GM23338 (cell line): ENCODE results near the gene MEMO1. TPM values are rescaled to one million over a fixed set of nuclear protein-coding genes. Genes with fewer than 3 reads are reported as not detected.

Experiments
- ATAC-seq: fragments of 200-7000 bp; cut with Tn5 transposase; 3 replicates; pipeline ENCODE4 v1.9.1; 2020
- DNase-seq: peaks from one replicate; pipeline ENCODE4 v3.0.0-alpha.2; 2015; ENCODE audit warnings: low spot score
- H2AFZ ChIP-seq: fragments of 200-600 bp; sonication (generic); 2 replicates; pipeline ENCODE4 v1.8.0; 2016; ENCODE audit warnings: antibody characterized with exemption, mild to moderate bottlenecking, moderate library complexity
- H3F3A ChIP-seq: fragments of 200-600 bp; sonication (generic); replicated peaks from 2 replicates; pipeline ENCODE4 v1.8.0; 2017; ENCODE audit warnings: antibody characterized with exemption, mixed run types, low read depth
- H3K27ac ChIP-seq: fragments of 200-600 bp; sonication (generic); 2 replicates; pipeline ENCODE4 v1.6.1; 2016; ENCODE audit warnings: low read depth
- H3K27me3 ChIP-seq: fragments of 200-600 bp; sonication (generic); 2 replicates; pipeline ENCODE4 v1.8.0; 2016; ENCODE audit warnings: mild to moderate bottlenecking, mixed run types, moderate library complexity; ENCODE audit not compliant: insufficient read depth
- H3K36me3 ChIP-seq: fragments of 200-600 bp; sonication (generic); 2 replicates; pipeline ENCODE4 v1.8.0; 2016; ENCODE audit warnings: mild to moderate bottlenecking; ENCODE audit not compliant: insufficient read depth
- H3K4me1 ChIP-seq: fragments of 200-600 bp; sonication (generic); 2 replicates; pipeline ENCODE4 v1.8.0; 2016; ENCODE audit warnings: mild to moderate bottlenecking, moderate library complexity; ENCODE audit not compliant: insufficient read depth
- H3K4me2 ChIP-seq: fragments of 200-600 bp; sonication (generic); 2 replicates; pipeline ENCODE4 v1.7.1; 2017; ENCODE audit warnings: mixed run types
- H3K4me3 ChIP-seq: fragments of 200-600 bp; sonication (generic); 2 replicates; pipeline ENCODE4 v1.6.1; 2016; ENCODE audit warnings: mixed run types
- H3K79me2 ChIP-seq: fragments of 200-600 bp; sonication (generic); replicated peaks from 2 replicates; pipeline ENCODE4 v1.8.0; 2017; ENCODE audit warnings: mild to moderate bottlenecking; ENCODE audit not compliant: insufficient read depth
- H3K9me2 ChIP-seq: fragments of 200-600 bp; sonication (generic); 2 replicates; pipeline ENCODE4 v1.8.0; 2017; ENCODE audit not compliant: insufficient read depth
- H4K20me1 ChIP-seq: fragments of 200-600 bp; sonication (generic); replicated peaks from 2 replicates; pipeline ENCODE4 v1.8.0; 2017; ENCODE audit warnings: mild to moderate bottlenecking; ENCODE audit not compliant: insufficient read depth
- H3K27ac Mint-ChIP-seq: 2 replicates; pipeline ENCODE4 v1.8.0; 2020; ENCODE audit warnings: inconsistent platforms, mild to moderate bottlenecking, moderate library complexity, mixed read lengths
- H3K27me3 Mint-ChIP-seq: 3 replicates; pipeline ENCODE4 v1.8.0; 2022; ENCODE audit warnings: low read depth, mild to moderate bottlenecking, moderate library complexity, mixed read lengths, inconsistent platforms; ENCODE audit not compliant: insufficient read depth, poor library complexity
- H3K36me3 Mint-ChIP-seq: 3 replicates; pipeline ENCODE4 v1.8.0; 2021; ENCODE audit warnings: low read depth, mild to moderate bottlenecking, inconsistent platforms, moderate library complexity, mixed read lengths
- H3K4me1 Mint-ChIP-seq: 3 replicates; pipeline ENCODE4 v1.8.0; 2020; ENCODE audit warnings: mild to moderate bottlenecking, inconsistent platforms, mixed read lengths
- H3K4me3 Mint-ChIP-seq: 3 replicates; pipeline ENCODE4 v1.8.0; 2021; ENCODE audit warnings: moderate library complexity, mild to moderate bottlenecking, inconsistent platforms, mixed read lengths
- H3K9me3 Mint-ChIP-seq: 3 replicates; pipeline ENCODE4 v1.8.0; 2020; ENCODE audit warnings: moderate library complexity, mild to moderate bottlenecking, inconsistent platforms, mixed read lengths
- EZH2phosphoT487 ChIP-seq: fragments of 200-600 bp; sonication (generic); IDR thresholded peaks from one replicate; pipeline ENCODE4 v1.8.1; 2018; ENCODE audit warnings: antibody characterized with exemption; ENCODE audit not compliant: unreplicated experiment
- JUNB ChIP-seq: IDR thresholded peaks from one replicate; pipeline ENCODE4 v1.6.1; 2016; ENCODE audit warnings: antibody characterized with exemption; ENCODE audit not compliant: unreplicated experiment
- NANOG ChIP-seq: IDR thresholded peaks from 2 replicates; pipeline ENCODE4 v1.6.1; 2016; ENCODE audit warnings: antibody characterized with exemption, borderline replicate concordance
- POLR2AphosphoS5 ChIP-seq: IDR thresholded peaks from 2 replicates; pipeline ENCODE4 v1.6.1; 2016; ENCODE audit warnings: antibody characterized with exemption, low read depth
- STAT1 ChIP-seq: IDR thresholded peaks from one replicate; pipeline ENCODE4 v1.6.1; 2016; ENCODE audit warnings: antibody characterized with exemption; ENCODE audit not compliant: unreplicated experiment
- ZNF331 ChIP-seq: fragments of 250-450 bp; sonication (Bioruptor Pico); IDR thresholded peaks from 2 replicates; pipeline ENCODE4 v1.5.0; 2020; ENCODE audit warnings: low read depth, mild to moderate bottlenecking, moderate library complexity
- polyA plus RNA-seq: library from polyadenylated mRNA; unstranded; fragments of >200 nt; fragmentation: Nextera tagmentation; extraction: Ambion mirVana; gene quantifications from 2 replicates; pipeline ENCODE4 v1.2.1, GENCODE V29; 2016
- total RNA-seq: library from RNA; depleted of rRNA; stranded (reverse); fragments of >200 nt; shearing (Covaris generic); gene quantifications from 2 replicates; pipeline ENCODE4 v1.2.3, GENCODE V29; 2014
- TF ChIP-seq, protein P1 (sequence below), 2 experiments: fragments of 200-600 bp in 1 of 2; sonication (generic) in 1 of 2; conservative IDR thresholded peaks; 2 replicates each; pipeline versions ENCODE4 v1.5.1 to v1.6.1; 2016 to 2017; ENCODE audit warnings: antibody characterized with exemption in 2 of 2, low read depth in 2 of 2, mild to moderate bottlenecking in 2 of 2, moderate library complexity in 1 of 2
- TF ChIP-seq, protein P2 (sequence below): IDR thresholded peaks from one replicate; pipeline ENCODE4 v1.6.1; 2018; ENCODE audit warnings: antibody characterized with exemption; ENCODE audit not compliant: unreplicated experiment
- TF ChIP-seq, protein P3 (sequence below): fragments of 250-450 bp; sonication (Bioruptor Pico); IDR thresholded peaks from 2 replicates; pipeline ENCODE4 v1.5.0; 2020; ENCODE audit warnings: mild to moderate bottlenecking, moderate library complexity

The MEMO1 gene
- total and polyA plus RNA-seq, 2 experiments from 2014 or later: 39.1 to 67.0 TPM

DNA sequence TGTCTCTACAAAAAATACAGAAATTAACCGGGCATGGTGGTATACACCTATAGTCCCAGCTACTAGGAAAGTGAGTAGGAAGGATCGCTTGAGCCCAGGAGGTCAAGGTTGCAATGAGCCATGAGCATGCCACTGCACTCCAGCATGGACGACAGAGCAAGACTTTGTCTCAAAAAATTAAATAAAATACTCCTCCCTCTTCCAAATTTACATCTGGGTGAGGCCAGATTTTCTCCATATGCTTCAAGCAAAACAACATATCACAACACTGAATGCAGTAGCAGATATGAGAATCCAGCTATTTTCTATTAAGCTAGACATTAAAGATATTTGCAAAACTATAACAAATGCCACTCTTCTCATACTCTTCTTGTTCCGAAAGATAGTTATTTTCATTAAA, 20.9 kb downstream of the MEMO1 start (continued):
- no peak for TF ChIP-seq JUNB

DNA sequence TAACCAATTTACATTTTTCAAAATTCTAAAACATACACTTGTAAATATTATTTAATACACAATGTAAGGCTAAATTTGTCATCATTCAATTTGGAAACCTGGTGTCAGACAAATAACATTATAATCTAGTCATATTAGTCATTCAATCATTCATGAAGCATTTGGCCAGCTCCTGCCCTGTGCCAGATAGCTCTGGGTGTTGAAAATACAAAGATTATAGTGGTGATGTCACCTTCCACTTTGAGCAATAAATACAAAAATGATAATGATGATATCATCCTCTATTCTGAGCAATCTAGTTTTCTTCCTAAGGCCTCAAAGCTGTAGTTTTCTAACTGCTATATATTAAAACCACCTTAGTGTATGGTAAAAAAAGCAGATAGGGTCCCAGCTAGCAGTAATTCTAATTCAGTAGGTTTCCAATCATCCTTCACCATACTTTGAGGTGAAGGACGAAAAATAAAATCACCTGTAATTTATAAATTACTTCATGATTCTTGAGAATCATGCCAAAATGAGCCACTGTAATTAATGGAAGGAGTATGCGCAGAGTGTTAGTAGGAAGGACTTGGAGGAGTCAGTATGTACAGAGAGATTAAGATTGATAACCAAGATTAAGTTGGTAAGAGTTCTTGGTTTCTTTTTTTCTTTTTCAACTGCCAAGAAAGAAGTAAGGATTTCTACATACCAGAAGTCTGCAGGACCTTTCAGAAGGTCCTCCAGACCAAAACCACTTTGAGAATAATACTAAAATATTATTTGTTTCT, 23.2 kb downstream of the MEMO1 start:
- H4K20me1 ChIP-seq: peaks cover 28% of the 10 kb centered on the region
- H3K4me1 ChIP-seq: no peaks in the 10 kb centered on the region
- no peak overlapping the region for H2AFZ ChIP-seq
- DNase-seq (no peak), ATAC-seq (no peak)
- peaks cover 4% of the 10 kb centered on the region for H3K27me3 Mint-ChIP-seq
- TF ChIP-seq STAT1 (no peak), JUNB (no peak), ZNF331 (no peak), POLR2AphosphoS5 (no peak), EZH2phosphoT487 (no peak), NANOG (no peak)
- TF ChIP-seq, protein P1, sequence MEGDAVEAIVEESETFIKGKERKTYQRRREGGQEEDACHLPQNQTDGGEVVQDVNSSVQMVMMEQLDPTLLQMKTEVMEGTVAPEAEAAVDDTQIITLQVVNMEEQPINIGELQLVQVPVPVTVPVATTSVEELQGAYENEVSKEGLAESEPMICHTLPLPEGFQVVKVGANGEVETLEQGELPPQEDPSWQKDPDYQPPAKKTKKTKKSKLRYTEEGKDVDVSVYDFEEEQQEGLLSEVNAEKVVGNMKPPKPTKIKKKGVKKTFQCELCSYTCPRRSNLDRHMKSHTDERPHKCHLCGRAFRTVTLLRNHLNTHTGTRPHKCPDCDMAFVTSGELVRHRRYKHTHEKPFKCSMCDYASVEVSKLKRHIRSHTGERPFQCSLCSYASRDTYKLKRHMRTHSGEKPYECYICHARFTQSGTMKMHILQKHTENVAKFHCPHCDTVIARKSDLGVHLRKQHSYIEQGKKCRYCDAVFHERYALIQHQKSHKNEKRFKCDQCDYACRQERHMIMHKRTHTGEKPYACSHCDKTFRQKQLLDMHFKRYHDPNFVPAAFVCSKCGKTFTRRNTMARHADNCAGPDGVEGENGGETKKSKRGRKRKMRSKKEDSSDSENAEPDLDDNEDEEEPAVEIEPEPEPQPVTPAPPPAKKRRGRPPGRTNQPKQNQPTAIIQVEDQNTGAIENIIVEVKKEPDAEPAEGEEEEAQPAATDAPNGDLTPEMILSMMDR (conservative IDR thresholded peaks at IDR 0.05; ENCODE audit: low read depth in 2 of 2): no peak
- TF ChIP-seq, protein P2, sequence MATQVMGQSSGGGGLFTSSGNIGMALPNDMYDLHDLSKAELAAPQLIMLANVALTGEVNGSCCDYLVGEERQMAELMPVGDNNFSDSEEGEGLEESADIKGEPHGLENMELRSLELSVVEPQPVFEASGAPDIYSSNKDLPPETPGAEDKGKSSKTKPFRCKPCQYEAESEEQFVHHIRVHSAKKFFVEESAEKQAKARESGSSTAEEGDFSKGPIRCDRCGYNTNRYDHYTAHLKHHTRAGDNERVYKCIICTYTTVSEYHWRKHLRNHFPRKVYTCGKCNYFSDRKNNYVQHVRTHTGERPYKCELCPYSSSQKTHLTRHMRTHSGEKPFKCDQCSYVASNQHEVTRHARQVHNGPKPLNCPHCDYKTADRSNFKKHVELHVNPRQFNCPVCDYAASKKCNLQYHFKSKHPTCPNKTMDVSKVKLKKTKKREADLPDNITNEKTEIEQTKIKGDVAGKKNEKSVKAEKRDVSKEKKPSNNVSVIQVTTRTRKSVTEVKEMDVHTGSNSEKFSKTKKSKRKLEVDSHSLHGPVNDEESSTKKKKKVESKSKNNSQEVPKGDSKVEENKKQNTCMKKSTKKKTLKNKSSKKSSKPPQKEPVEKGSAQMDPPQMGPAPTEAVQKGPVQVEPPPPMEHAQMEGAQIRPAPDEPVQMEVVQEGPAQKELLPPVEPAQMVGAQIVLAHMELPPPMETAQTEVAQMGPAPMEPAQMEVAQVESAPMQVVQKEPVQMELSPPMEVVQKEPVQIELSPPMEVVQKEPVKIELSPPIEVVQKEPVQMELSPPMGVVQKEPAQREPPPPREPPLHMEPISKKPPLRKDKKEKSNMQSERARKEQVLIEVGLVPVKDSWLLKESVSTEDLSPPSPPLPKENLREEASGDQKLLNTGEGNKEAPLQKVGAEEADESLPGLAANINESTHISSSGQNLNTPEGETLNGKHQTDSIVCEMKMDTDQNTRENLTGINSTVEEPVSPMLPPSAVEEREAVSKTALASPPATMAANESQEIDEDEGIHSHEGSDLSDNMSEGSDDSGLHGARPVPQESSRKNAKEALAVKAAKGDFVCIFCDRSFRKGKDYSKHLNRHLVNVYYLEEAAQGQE: no peak
- TF ChIP-seq, protein P3, sequence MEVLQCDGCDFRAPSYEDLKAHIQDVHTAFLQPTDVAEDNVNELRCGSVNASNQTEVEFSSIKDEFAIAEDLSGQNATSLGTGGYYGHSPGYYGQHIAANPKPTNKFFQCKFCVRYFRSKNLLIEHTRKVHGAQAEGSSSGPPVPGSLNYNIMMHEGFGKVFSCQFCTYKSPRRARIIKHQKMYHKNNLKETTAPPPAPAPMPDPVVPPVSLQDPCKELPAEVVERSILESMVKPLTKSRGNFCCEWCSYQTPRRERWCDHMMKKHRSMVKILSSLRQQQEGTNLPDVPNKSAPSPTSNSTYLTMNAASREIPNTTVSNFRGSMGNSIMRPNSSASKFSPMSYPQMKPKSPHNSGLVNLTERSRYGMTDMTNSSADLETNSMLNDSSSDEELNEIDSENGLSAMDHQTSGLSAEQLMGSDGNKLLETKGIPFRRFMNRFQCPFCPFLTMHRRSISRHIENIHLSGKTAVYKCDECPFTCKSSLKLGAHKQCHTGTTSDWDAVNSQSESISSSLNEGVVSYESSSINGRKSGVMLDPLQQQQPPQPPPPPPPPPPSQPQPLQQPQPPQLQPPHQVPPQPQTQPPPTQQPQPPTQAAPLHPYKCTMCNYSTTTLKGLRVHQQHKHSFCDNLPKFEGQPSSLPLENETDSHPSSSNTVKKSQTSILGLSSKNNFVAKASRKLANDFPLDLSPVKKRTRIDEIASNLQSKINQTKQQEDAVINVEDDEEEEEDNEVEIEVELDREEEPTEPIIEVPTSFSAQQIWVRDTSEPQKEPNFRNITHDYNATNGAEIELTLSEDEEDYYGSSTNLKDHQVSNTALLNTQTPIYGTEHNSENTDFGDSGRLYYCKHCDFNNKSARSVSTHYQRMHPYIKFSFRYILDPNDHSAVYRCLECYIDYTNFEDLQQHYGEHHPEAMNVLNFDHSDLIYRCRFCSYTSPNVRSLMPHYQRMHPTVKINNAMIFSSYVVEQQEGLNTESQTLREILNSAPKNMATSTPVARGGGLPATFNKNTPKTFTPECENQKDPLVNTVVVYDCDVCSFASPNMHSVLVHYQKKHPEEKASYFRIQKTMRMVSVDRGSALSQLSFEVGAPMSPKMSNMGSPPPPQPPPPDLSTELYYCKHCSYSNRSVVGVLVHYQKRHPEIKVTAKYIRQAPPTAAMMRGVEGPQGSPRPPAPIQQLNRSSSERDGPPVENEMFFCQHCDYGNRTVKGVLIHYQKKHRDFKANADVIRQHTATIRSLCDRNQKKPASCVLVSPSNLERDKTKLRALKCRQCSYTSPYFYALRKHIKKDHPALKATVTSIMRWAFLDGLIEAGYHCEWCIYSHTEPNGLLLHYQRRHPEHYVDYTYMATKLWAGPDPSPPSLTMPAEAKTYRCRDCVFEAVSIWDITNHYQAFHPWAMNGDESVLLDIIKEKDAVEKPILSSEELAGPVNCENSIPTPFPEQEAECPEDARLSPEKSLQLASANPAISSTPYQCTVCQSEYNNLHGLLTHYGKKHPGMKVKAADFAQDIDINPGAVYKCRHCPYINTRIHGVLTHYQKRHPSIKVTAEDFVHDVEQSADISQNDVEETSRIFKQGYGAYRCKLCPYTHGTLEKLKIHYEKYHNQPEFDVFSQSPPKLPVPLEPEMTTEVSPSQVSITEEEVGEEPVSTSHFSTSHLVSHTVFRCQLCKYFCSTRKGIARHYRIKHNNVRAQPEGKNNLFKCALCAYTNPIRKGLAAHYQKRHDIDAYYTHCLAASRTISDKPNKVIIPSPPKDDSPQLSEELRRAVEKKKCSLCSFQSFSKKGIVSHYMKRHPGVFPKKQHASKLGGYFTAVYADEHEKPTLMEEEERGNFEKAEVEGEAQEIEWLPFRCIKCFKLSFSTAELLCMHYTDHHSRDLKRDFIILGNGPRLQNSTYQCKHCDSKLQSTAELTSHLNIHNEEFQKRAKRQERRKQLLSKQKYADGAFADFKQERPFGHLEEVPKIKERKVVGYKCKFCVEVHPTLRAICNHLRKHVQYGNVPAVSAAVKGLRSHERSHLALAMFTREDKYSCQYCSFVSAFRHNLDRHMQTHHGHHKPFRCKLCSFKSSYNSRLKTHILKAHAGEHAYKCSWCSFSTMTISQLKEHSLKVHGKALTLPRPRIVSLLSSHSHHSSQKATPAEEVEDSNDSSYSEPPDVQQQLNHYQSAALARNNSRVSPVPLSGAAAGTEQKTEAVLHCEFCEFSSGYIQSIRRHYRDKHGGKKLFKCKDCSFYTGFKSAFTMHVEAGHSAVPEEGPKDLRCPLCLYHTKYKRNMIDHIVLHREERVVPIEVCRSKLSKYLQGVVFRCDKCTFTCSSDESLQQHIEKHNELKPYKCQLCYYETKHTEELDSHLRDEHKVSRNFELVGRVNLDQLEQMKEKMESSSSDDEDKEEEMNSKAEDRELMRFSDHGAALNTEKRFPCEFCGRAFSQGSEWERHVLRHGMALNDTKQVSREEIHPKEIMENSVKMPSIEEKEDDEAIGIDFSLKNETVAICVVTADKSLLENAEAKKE (CRISPR knock-in tag): no peak
- no peak overlapping the region for H3K27ac Mint-ChIP-seq
- no peak overlapping the region for H3K27ac ChIP-seq
- peaks cover 100% of the 10 kb centered on the region for H3K79me2 ChIP-seq
- no peaks in the 10 kb centered on the region for H3K9me3 Mint-ChIP-seq
- no peaks in the 10 kb centered on the region for H3K36me3 ChIP-seq
- peaks cover 6% of the 10 kb centered on the region; the same call in 2 of the 3 replicates for H3K4me1 Mint-ChIP-seq
- no peak overlapping the region for H3K4me2 ChIP-seq
- H3K4me3 Mint-ChIP-seq: no peak overlapping the region
- no peaks in the 10 kb centered on the region for H3K9me2 ChIP-seq
- no peaks in the 10 kb centered on the region for H3K36me3 Mint-ChIP-seq
- H3K27me3 ChIP-seq: no peaks in the 10 kb centered on the region
- H3F3A ChIP-seq: no peaks in the 10 kb centered on the region
- H3K4me3 ChIP-seq: no peak overlapping the region
